ENCODE results near the gene RNF112.
A peak's percentile ranks its signal among the peaks of the same experiment; 100 is the strongest.
"Not testable (repeated sequence)": the region's sequence is repeated elsewhere in the genome, so short reads cannot be mapped to it uniquely, and the experiment has no call there.

RNF112 gene

GRCh38 chr17:19457830-19458271 lies 46.8 kb downstream of the RNF112 start:
- Histone ChIP-seq H3K36me3 (no peaks in the 10 kb centered on the region), H3K9me3 (no peaks in the 10 kb centered on the region), H3K4me3 (ENCODE audit: low read depth in 1 of 2, low read length in 1 of 2) (no peak overlapping the region), H3K27ac (no peak overlapping the region), H3K27me3 (peaks cover 46% of the 10 kb centered on the region), H3K4me1 (ENCODE audit: control insufficient read depth in 1 of 2, insufficient read depth in 1 of 2, low read depth in 1 of 2, low read length in 1 of 2) (peaks cover 4 to 6% of the 10 kb centered on the region in 2 experiments)
- TF ChIP-seq CTCF (IDR thresholded peaks at IDR 0.05), result no peak

GRCh38 chr17:19458481-19458880 lies 47.4 kb downstream of the RNF112 start:
- not testable (repeated sequence) for H3K36me3 ChIP-seq; H3K4me3 ChIP-seq (ENCODE audit: low read depth in 1 of 2, low read length in 1 of 2); H3K9me3 ChIP-seq; H3K27ac ChIP-seq
- Histone ChIP-seq H3K27me3 (peaks cover 41% of the 10 kb centered on the region), H3K4me1 (ENCODE audit: control insufficient read depth in 1 of 2, insufficient read depth in 1 of 2, low read depth in 1 of 2, low read length in 1 of 2) (peaks cover 10 to 12% of the 10 kb centered on the region in 2 experiments)

GRCh38 chr17:19459018-19459655 lies 48.1 kb downstream of the RNF112 start:
- H3K27ac ChIP-seq; H3K36me3 ChIP-seq; H3K9me3 ChIP-seq; H3K4me3 ChIP-seq (ENCODE audit: low read depth in 1 of 2, low read length in 1 of 2): not testable (repeated sequence)
- peaks cover 41% of the 10 kb centered on the region for H3K27me3 ChIP-seq
- H3K4me1 ChIP-seq (ENCODE audit: control insufficient read depth in 1 of 2, insufficient read depth in 1 of 2, low read depth in 1 of 2, low read length in 1 of 2), result peaks cover 11 to 14% of the 10 kb centered on the region in 2 experiments

GRCh38 chr17:19460700-19461099 lies 49.7 kb downstream of the RNF112 start:
- no peak for TF ChIP-seq CTCF (IDR thresholded peaks at IDR 0.05)
- no peak overlapping the region for H3K4me3 ChIP-seq (ENCODE audit: low read depth in 1 of 2, low read length in 1 of 2)
- H3K27me3 ChIP-seq, result peaks cover 26% of the 10 kb centered on the region
- H3K27ac ChIP-seq, result no peak overlapping the region
- H3K36me3 ChIP-seq, result no peaks in the 10 kb centered on the region
- no peaks in the 10 kb centered on the region for H3K9me3 ChIP-seq
- peaks cover 11 to 14% of the 10 kb centered on the region in 2 experiments for H3K4me1 ChIP-seq (ENCODE audit: control insufficient read depth in 1 of 2, insufficient read depth in 1 of 2, low read depth in 1 of 2, low read length in 1 of 2)

GRCh38 chr17:19461116-19461515 lies 50.1 kb downstream of the RNF112 start:
- TF ChIP-seq CTCF (IDR thresholded peaks at IDR 0.05), result no peak
- Histone ChIP-seq H3K27ac (no peak overlapping the region), H3K9me3 (no peaks in the 10 kb centered on the region), H3K4me3 (ENCODE audit: low read depth in 1 of 2, low read length in 1 of 2) (no peak overlapping the region), H3K27me3 (peaks cover 22% of the 10 kb centered on the region), H3K4me1 (ENCODE audit: control insufficient read depth in 1 of 2, insufficient read depth in 1 of 2, low read depth in 1 of 2, low read length in 1 of 2) (peaks cover 11 to 14% of the 10 kb centered on the region in 2 experiments), H3K36me3 (no peaks in the 10 kb centered on the region)

- Histone ChIP-seq H3K27me3 (peaks cover 16% of the 10 kb centered on the region), H3K27ac (no peak overlapping the region), H3K9me3 (no peaks in the 10 kb centered on the region), H3K36me3 (no peaks in the 10 kb centered on the region), H3K4me1 (ENCODE audit: control insufficient read depth in 1 of 2, insufficient read depth in 1 of 2, low read depth in 1 of 2, low read length in 1 of 2) (peaks cover 11 to 14% of the 10 kb centered on the region in 2 experiments), H3K4me3 (ENCODE audit: low read depth in 1 of 2, low read length in 1 of 2) (no peak overlapping the region)
- no peak for TF ChIP-seq CTCF (IDR thresholded peaks at IDR 0.05)
These were observed 50.6 kb downstream of the RNF112 start for GRCh38 chr17:19461681-19462080.

GRCh38 chr17:19462456-19463035 lies 51.5 kb downstream of the RNF112 start:
- peak overlapping the region in 1 of 2 experiments; percentile 6 for H3K4me3 ChIP-seq (ENCODE audit: low read depth in 1 of 2, low read length in 1 of 2)
- not testable (repeated sequence) for H3K27me3 ChIP-seq

More at GRCh38 chr17:19462456-19463035, 51.5 kb downstream of the RNF112 start:
- not testable (repeated sequence) for H3K36me3 ChIP-seq, H3K9me3 ChIP-seq
- H3K4me1 ChIP-seq (ENCODE audit: control insufficient read depth in 1 of 2, insufficient read depth in 1 of 2, low read depth in 1 of 2, low read length in 1 of 2), result peaks cover 11 to 14% of the 10 kb centered on the region in 2 experiments
- H3K27ac ChIP-seq, result peak overlapping the region; percentile 46
